ENCODE results near the gene CDKN2D. TPM values are rescaled to one million over a fixed set of nuclear protein-coding genes. Genes with fewer than 3 reads are reported as not detected.
A peak's percentile ranks its signal among the peaks of the same experiment; 100 is the strongest.

The CDKN2D gene
- total and polyA plus RNA-seq, 10 of the 15 experiments (the other 5 are each of a cell fraction or from before 2014, with no cell fraction given): 0.53 to 17.2 (median 6.7) TPM

DNA sequence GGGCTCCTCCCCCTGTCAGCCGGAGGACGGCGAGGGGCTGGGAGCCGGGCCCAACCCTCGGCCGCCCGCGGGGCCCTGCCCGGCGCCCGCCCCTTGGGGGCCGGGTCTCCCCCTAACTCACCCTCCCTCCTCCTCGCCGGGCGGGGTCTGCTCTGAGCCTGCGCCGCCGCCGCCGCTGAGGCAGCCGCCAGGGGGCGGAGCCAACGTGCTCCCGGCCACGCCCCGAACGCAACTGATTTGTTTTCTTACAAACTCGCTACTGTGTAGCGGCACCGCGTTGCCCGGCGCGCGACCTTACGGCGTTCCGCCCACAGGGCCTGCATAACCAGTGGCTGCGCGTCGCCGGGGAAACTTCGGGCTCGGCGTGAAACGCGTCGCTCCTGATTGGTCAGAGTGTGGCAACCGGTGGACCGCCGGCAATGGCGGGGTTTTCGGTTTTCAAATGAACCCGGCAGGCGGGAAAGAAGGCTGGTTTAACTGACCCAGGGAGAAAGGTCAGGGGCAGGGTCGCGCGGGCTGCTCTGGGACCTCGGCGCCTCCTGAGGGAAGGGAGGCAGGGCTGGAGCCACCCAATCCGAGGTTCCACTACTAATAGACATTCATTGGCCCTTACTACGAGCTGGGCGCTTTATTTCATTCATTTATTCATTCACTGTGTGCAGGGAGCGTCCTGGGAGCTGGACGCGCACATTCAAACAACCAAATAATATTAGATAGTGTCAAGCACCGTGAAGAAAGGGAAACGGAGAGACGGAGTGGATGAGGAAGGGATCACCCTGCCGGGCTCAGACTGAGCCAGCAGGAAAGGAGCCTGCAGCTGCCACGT, at the start of gene CDKN2D (continued):
- TF ChIP-seq, protein P1, sequence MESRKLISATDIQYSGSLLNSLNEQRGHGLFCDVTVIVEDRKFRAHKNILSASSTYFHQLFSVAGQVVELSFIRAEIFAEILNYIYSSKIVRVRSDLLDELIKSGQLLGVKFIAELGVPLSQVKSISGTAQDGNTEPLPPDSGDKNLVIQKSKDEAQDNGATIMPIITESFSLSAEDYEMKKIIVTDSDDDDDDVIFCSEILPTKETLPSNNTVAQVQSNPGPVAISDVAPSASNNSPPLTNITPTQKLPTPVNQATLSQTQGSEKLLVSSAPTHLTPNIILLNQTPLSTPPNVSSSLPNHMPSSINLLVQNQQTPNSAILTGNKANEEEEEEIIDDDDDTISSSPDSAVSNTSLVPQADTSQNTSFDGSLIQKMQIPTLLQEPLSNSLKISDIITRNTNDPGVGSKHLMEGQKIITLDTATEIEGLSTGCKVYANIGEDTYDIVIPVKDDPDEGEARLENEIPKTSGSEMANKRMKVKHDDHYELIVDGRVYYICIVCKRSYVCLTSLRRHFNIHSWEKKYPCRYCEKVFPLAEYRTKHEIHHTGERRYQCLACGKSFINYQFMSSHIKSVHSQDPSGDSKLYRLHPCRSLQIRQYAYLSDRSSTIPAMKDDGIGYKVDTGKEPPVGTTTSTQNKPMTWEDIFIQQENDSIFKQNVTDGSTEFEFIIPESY (IDR thresholded peaks at IDR 0.05): no peak
- TF ChIP-seq BHLHE40 (IDR thresholded peaks at IDR 0.05; ENCODE audit: borderline replicate concordance in 1 of 2, low read depth in 2 of 2, low read length in 1 of 2) (peak; percentile 62 to 75; a peak in 3 of 4 replicates), SP1 (IDR thresholded peaks at IDR 0.05; ENCODE audit: low read depth, low read length) (peak; percentile 90), MYB (IDR thresholded peaks at IDR 0.05; ENCODE audit: borderline replicate concordance, low read depth, low read length) (no peak), IKZF2 (IDR thresholded peaks at IDR 0.05) (no peak), STAT3 (IDR thresholded peaks at IDR 0.05; ENCODE audit: low read depth, low read length) (no peak), ZBTB40 (IDR thresholded peaks at IDR 0.05; ENCODE audit: borderline replicate concordance) (no peak; the same call in 1 of the 2 replicates), GABPA (IDR thresholded peaks at IDR 0.05; ENCODE audit: low read depth) (no peak), TBL1XR1 (IDR thresholded peaks at IDR 0.05; ENCODE audit: low read depth, low read length) (no peak), FOXM1 (IDR thresholded peaks at IDR 0.05; ENCODE audit: low read depth, low read length) (peak; percentile 92), EZH2 (IDR thresholded peaks at IDR 0.05; ENCODE audit: borderline replicate concordance, control insufficient read depth, low read depth, low read length) (no peak), SMAD5 (IDR thresholded peaks at IDR 0.05; ENCODE audit: low read depth) (no peak), TCF3 (IDR thresholded peaks at IDR 0.05; ENCODE audit: borderline replicate concordance, insufficient read depth, low read depth, low read length) (peak; percentile 25; the same call in 1 of the 2 replicates), CBX5 (IDR thresholded peaks at IDR 0.05; ENCODE audit: low read depth) (no peak)
- TF ChIP-seq, protein P2, sequence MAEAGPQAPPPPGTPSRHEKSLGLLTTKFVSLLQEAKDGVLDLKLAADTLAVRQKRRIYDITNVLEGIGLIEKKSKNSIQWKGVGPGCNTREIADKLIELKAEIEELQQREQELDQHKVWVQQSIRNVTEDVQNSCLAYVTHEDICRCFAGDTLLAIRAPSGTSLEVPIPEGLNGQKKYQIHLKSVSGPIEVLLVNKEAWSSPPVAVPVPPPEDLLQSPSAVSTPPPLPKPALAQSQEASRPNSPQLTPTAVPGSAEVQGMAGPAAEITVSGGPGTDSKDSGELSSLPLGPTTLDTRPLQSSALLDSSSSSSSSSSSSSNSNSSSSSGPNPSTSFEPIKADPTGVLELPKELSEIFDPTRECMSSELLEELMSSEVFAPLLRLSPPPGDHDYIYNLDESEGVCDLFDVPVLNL (IDR thresholded peaks at IDR 0.05; ENCODE audit: low read depth, low read length): peak; percentile 99
- TF ChIP-seq, protein P3, sequence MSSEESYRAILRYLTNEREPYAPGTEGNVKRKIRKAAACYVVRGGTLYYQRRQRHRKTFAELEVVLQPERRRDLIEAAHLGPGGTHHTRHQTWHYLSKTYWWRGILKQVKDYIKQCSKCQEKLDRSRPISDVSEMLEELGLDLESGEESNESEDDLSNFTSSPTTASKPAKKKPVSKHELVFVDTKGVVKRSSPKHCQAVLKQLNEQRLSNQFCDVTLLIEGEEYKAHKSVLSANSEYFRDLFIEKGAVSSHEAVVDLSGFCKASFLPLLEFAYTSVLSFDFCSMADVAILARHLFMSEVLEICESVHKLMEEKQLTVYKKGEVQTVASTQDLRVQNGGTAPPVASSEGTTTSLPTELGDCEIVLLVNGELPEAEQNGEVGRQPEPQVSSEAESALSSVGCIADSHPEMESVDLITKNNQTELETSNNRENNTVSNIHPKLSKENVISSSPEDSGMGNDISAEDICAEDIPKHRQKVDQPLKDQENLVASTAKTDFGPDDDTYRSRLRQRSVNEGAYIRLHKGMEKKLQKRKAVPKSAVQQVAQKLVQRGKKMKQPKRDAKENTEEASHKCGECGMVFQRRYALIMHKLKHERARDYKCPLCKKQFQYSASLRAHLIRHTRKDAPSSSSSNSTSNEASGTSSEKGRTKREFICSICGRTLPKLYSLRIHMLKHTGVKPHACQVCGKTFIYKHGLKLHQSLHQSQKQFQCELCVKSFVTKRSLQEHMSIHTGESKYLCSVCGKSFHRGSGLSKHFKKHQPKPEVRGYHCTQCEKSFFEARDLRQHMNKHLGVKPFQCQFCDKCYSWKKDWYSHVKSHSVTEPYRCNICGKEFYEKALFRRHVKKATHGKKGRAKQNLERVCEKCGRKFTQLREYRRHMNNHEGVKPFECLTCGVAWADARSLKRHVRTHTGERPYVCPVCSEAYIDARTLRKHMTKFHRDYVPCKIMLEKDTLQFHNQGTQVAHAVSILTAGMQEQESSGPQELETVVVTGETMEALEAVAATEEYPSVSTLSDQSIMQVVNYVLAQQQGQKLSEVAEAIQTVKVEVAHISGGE (CRISPR knock-in tag; IDR thresholded peaks at IDR 0.05): no peak

All from GM12878 (cell line).